ENCODE measurements around the gene NPBWR2. TPM values are rescaled to one million over a fixed set of nuclear protein-coding genes. Genes with fewer than 3 reads are reported as not detected.
"Not testable (repeated sequence)": the region's sequence is repeated elsewhere in the genome, so short reads cannot be mapped to it uniquely, and the experiment has no call there.

Gene NPBWR2
- polyA plus RNA-seq, 3 donors: not detected

GRCh38 chr20:64122927-64123326 lies 15.6 kb upstream of the NPBWR2 start:
- not testable (repeated sequence) for DNase-seq (ENCODE audit: extremely low read depth in 1 of 11, low read depth in 9 of 11, low spot score in 4 of 11)

- DNase-seq (ENCODE audit: extremely low read depth in 1 of 11, low read depth in 9 of 11, low spot score in 4 of 11): no peak
Measured at GRCh38 chr20:64121586-64121985, 14.2 kb upstream of the NPBWR2 start.

- no peak for DNase-seq (ENCODE audit: extremely low read depth in 1 of 11, low read depth in 9 of 11, low spot score in 4 of 11)
Measured at GRCh38 chr20:64119681-64120341, 12.4 kb upstream of the NPBWR2 start.

- no peak for DNase-seq (ENCODE audit: extremely low read depth in 1 of 11, low read depth in 9 of 11, low spot score in 4 of 11)
Measured at GRCh38 chr20:64119301-64119680, 11.9 kb upstream of the NPBWR2 start.

GRCh38 chr20:64117432-64117777 lies 10.0 kb upstream of the NPBWR2 start:
- DNase-seq (ENCODE audit: extremely low read depth in 1 of 11, low read depth in 9 of 11, low spot score in 4 of 11): not testable (repeated sequence)

GRCh38 chr20:64116541-64117431 lies 9.4 kb upstream of the NPBWR2 start:
- DNase-seq (ENCODE audit: extremely low read depth in 1 of 11, low read depth in 9 of 11, low spot score in 4 of 11): no peak

- DNase-seq (ENCODE audit: extremely low read depth in 1 of 11, low read depth in 9 of 11, low spot score in 4 of 11): no peak
Measured at GRCh38 chr20:64116016-64116415, 8.7 kb upstream of the NPBWR2 start.

- no peak for DNase-seq (ENCODE audit: extremely low read depth in 1 of 11, low read depth in 9 of 11, low spot score in 4 of 11)
Measured at GRCh38 chr20:64115171-64115911, 8.0 kb upstream of the NPBWR2 start.

GRCh38 chr20:64114356-64114971 lies 7.1 kb upstream of the NPBWR2 start:
- no peak for DNase-seq (ENCODE audit: extremely low read depth in 1 of 11, low read depth in 9 of 11, low spot score in 4 of 11)

- DNase-seq (ENCODE audit: extremely low read depth in 1 of 11, low read depth in 9 of 11, low spot score in 4 of 11): no peak
Measured at GRCh38 chr20:64113796-64114355, 6.5 kb upstream of the NPBWR2 start.

GRCh38 chr20:64113444-64113775 lies 6.0 kb upstream of the NPBWR2 start:
- no peak for DNase-seq (ENCODE audit: extremely low read depth in 1 of 11, low read depth in 9 of 11, low spot score in 4 of 11)

- no peak for DNase-seq (ENCODE audit: extremely low read depth in 1 of 11, low read depth in 9 of 11, low spot score in 4 of 11)
Measured at GRCh38 chr20:64112691-64113443, 5.5 kb upstream of the NPBWR2 start.

- no peak for DNase-seq (ENCODE audit: extremely low read depth in 1 of 11, low read depth in 9 of 11, low spot score in 4 of 11)
Measured at GRCh38 chr20:64111841-64112641, 4.7 kb upstream of the NPBWR2 start.

GRCh38 chr20:64110411-64111068 lies 3.2 kb upstream of the NPBWR2 start:
- DNase-seq (ENCODE audit: extremely low read depth in 1 of 11, low read depth in 9 of 11, low spot score in 4 of 11): no peak

GRCh38 chr20:64109831-64110391 lies 2.5 kb upstream of the NPBWR2 start:
- no peak for DNase-seq (ENCODE audit: extremely low read depth in 1 of 11, low read depth in 9 of 11, low spot score in 4 of 11)

- no peak for DNase-seq (ENCODE audit: extremely low read depth in 1 of 11, low read depth in 9 of 11, low spot score in 4 of 11)
Measured at GRCh38 chr20:64108731-64109681, 1.6 kb upstream of the NPBWR2 start.

All from renal cortex interstitium (tissue), 11 donors.